ENCODE results near the gene SEMA6B. TPM values are rescaled to one million over a fixed set of nuclear protein-coding genes. Genes with fewer than 3 reads are reported as not detected.

SEMA6B gene
- total RNA-seq, 1 donor from 2014 or later = 373 TPM

GRCh38 chr19:4510435-4511255 lies 48.8 kb downstream of the SEMA6B start:
- DNase-seq (ENCODE audit: low read depth) = no peak

- no peak for DNase-seq (ENCODE audit: low read depth)
Observed at GRCh38 chr19:4508698-4509097, 50.8 kb downstream of the SEMA6B start.

- no peak for DNase-seq (ENCODE audit: low read depth)
Observed at GRCh38 chr19:4507804-4508203, 51.7 kb downstream of the SEMA6B start.

GRCh38 chr19:4507150-4507452 lies 52.4 kb downstream of the SEMA6B start:
- DNase-seq (ENCODE audit: low read depth) = no peak

- DNase-seq (ENCODE audit: low read depth) = no peak
Observed at GRCh38 chr19:4506449-4507149, 52.9 kb downstream of the SEMA6B start.

- no peak for DNase-seq (ENCODE audit: low read depth)
Observed at GRCh38 chr19:4505570-4506448, 53.7 kb downstream of the SEMA6B start.

- no peak for DNase-seq (ENCODE audit: low read depth)
Observed at GRCh38 chr19:4504891-4505569, 54.5 kb downstream of the SEMA6B start.

GRCh38 chr19:4504297-4504701 lies 55.2 kb downstream of the SEMA6B start:
- peak; percentile 75 for DNase-seq (ENCODE audit: low read depth)

- no peak for DNase-seq (ENCODE audit: low read depth)
Observed at GRCh38 chr19:4503825-4504170, 55.7 kb downstream of the SEMA6B start.

- peak; percentile 18 for DNase-seq (ENCODE audit: low read depth)
Observed at GRCh38 chr19:4503132-4503824, 56.2 kb downstream of the SEMA6B start.

- DNase-seq (ENCODE audit: low read depth) = no peak
Observed at GRCh38 chr19:4502282-4503131, 57.0 kb downstream of the SEMA6B start.

GRCh38 chr19:4501691-4502090 lies 57.8 kb downstream of the SEMA6B start:
- DNase-seq (ENCODE audit: low read depth) = no peak

- no peak for DNase-seq (ENCODE audit: low read depth)
Observed at GRCh38 chr19:4500841-4501591, 58.5 kb downstream of the SEMA6B start.

GRCh38 chr19:4499855-4500254 lies 59.6 kb downstream of the SEMA6B start:
- no peak for DNase-seq (ENCODE audit: low read depth)

- DNase-seq (ENCODE audit: low read depth) = no peak
Observed at GRCh38 chr19:4499318-4499717, 60.2 kb downstream of the SEMA6B start.

- no peak for DNase-seq (ENCODE audit: low read depth)
Observed at GRCh38 chr19:4498694-4499093, 60.8 kb downstream of the SEMA6B start.

GRCh38 chr19:4497770-4498389 lies 61.6 kb downstream of the SEMA6B start:
- no peak for DNase-seq (ENCODE audit: low read depth)

- DNase-seq (ENCODE audit: low read depth) = no peak
Observed at GRCh38 chr19:4496304-4496703, 63.2 kb downstream of the SEMA6B start.

GRCh38 chr19:4495471-4495870 lies 64.0 kb downstream of the SEMA6B start:
- no peak for DNase-seq (ENCODE audit: low read depth)
